NOMO-1 (cell line): ENCODE results near the gene MEIS2.

ENCODE experiments used
- DNase-seq, 2 experiments: peaks; one replicate each; lab custom pipeline; 2025; ENCODE audit not compliant: unreplicated experiment in 2 of 2; lab: John Stamatoyannopoulos, UW

The MEIS2 gene

DNA sequence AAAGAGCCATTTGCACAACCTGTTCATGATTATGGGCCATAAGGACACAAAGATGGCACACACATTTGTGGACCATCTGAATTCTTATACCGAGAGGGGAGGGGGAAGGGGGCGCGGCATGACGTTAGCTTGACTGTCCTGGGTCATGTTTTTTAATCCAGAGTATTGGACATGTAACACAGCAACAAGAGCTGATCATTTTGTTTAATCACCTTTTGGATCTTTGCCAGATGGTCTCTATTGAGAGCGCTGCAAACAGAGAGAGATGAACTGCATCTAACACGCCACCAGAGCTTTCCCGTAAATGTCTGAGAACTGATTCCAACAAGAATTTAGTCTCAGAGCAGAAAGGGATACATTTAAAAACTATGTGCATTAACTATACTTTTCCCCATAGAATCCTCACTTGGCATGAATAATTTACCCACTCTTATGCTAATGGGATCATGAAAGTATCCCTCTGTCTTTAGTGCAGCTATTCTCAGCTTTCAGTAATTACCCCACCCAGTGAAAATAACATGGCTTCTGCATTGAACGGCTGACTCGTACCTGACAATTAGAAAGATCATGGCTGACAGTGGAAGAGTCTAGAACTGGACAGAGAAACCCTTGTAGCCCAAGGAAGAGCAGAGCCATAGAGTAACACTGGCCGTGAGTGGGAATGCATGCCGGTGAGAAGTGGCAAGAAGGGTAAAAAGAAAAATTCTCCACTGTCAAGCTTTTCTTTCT lies 22.6 kb downstream of the MEIS2 start:
- no peak for DNase-seq

DNA sequence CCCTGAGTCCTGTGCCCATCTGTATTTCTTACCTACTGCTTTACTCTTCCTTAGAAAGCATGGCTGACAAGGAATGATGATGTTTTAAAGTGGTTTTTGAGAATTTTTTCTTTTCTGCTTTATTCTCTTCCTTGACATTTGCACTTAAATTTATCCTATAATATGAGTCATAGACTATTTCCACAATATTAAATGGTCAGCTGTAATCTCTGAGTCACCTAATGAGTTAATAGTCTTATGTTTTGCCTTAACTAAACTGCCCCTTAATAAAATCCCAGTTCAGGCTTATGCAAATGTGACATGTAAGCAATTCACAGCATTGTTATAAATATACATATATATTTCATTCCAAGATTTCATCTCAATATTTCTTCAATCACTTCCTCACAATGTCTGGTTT lies 23.8 kb downstream of the MEIS2 start:
- DNase-seq = no peak

DNA sequence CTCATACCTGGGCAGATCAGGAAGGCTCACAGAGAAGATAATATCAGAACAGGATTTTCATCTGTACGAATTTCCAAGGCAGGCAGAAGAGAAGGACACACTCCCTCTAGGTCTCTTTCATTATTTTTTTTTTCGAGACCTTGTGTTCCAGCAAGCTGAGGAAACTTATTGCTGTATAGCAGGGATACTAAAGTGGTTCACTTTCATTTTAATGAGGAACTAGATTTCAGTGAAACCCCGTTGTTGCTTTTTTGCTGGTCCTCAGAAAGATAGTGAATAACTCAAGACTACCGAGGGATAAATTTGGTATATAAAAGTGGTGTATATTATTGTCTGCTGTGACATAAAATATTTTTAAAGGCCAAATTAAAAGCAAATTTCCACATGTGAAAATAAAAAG lies 24.6 kb downstream of the MEIS2 start:
- peak in 1 of 2 experiments; percentile 1 for DNase-seq

DNA sequence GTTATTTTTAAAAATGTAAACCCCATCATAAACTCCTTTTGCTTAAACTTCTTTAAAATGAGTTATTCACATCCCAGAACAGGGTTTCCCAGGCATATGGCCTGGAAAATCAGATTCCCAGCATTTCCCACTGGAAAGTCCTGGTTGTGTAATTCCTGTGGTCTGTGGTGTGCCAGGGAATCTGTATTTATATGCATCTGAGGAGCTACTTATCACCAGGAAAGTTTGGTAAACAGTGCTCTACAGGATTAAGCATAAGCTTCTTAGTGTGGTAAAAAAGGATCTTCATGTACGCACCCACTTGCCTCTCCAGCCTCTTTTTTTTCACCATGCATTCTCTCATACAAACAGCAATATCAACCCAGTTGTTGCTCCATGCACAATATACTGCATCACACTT lies 28.2 kb downstream of the MEIS2 start:
- DNase-seq = no peak

DNA sequence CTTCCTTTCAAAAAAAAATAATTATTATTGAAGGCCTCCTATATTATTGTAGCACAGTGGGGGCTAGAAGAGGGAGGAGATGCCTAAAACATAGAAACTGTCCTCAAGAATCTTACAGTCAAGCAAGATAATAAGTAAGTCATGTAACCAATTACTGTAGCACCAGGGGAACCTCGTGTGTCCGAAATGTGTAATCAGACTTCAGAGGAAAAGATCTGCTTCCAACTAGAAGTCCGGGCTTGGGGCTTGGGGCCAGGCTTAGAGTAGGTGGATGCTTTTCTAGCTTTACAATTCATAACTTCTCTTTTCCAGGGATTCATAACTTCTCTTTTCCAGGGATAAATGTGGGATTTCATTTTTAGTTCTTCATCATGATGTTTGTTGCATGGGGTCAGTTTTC lies 29.2 kb downstream of the MEIS2 start:
- DNase-seq = no peak

DNA sequence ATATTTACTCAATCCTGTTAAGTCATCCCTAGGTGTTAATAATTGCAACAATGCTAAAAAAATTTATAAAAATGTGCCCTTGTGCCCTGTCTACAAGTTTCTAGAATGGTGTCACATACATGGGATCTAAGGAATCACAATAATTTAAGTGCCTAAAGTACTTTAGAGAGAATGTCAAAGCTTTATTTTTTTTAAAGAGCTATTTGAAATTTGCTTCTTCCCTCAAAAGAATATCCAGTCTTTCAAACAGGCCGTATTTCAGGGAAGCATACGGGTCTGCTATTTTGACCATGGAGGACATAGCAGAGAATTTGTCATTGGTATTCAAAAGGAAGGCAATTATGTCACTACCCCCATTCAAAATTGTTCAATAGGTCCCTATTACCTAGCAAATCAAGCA lies 29.7 kb downstream of the MEIS2 start:
- no peak for DNase-seq

DNA sequence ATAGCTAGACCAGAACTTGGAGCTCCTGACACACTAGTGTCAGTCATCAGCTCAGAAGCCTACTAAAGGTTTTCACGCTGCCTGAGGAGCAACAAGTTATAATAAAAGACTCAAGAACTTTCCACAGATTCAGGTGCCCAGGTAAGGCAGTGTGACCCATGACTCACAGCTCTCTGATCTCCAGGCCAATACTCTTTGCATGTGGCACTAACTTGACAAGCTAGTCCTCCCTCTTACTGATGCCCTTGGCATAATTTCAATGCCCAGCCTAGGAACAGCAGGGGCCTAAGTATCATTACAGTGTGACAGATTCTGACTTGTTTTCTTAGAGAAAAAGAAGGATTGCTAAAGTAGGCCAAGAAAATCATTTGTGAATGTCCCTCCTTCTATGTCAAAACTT lies 38.4 kb downstream of the MEIS2 start:
- no peak for DNase-seq

GRCh38 chr15:37059086-37059485 lies 41.3 kb downstream of the MEIS2 start:
- DNase-seq = no peak

DNA sequence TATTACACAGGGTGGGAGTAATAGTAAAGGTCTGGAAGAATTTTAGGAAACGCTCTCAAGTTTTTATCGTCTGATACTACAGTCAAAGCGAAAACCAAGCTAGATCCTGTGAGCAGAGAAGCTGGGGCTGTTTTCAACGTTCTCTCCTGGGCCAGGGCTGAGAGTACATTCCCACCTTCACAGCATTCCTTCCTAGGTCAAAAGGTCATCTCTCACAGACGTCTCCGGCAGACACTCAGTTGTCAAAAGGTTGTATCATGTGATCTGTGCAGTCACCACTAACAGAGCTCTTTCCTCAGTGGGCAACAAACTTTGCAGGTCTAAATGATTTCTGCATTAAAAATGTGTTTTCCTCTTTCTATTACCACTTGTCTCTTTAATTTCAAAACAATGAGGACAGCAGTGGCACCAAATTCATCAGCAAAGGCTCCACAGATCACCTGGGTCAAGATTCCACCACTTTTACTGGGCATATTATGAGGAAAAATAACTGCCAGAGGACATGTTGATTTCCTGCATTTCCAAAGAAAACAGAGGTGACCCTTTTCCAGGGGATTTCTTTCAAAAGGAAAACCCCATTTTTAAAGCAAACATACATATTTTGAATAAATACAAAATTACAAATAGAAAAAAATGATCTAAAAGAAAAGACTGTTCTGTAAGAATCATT lies 41.9 kb downstream of the MEIS2 start:
- no peak for DNase-seq

DNA sequence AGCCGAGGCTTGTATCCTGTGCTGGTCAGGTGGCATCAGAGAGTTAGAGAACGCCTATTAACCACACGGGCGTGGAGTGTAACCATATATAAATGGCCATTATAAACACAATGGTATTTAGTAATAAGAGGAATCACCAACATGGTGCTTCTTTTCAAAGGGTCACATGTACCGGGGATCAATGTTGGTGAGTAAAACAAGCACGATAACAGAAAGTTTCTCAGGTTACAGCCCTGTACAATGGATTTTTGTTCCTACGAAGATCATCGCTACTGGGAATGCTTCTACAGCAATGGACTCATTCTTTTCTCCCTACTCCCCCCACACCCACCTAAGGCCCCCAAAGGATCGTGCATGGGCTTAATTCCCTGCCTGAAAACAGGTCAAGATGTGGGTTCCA lies 42.5 kb downstream of the MEIS2 start:
- no peak for DNase-seq

GRCh38 chr15:37057256-37057655 lies 43.1 kb downstream of the MEIS2 start:
- no peak for DNase-seq

GRCh38 chr15:37056177-37057121 lies 43.9 kb downstream of the MEIS2 start:
- no peak for DNase-seq

- DNase-seq = no peak
Observed at GRCh38 chr15:37055481-37055880, 44.9 kb downstream of the MEIS2 start.

DNA sequence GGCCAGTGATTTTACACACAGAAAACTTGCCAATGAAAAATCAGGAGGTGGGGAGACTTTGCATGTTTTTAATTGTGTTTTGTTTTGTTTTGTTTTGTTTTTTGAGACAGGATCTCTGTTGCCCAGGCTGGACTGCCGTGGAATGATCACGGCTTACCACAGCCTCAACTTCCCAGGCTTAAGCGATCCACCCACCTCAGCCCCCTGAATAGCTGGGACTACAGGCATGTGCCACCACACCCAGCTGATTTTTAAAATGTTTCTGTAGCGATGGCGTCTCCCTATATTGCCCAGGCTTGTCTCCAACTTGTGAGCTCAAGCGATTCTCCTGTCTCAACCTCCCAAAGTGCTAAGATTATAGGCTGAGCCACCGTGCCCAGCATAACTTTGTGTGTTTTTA lies 46.0 kb downstream of the MEIS2 start:
- no peak for DNase-seq

DNA sequence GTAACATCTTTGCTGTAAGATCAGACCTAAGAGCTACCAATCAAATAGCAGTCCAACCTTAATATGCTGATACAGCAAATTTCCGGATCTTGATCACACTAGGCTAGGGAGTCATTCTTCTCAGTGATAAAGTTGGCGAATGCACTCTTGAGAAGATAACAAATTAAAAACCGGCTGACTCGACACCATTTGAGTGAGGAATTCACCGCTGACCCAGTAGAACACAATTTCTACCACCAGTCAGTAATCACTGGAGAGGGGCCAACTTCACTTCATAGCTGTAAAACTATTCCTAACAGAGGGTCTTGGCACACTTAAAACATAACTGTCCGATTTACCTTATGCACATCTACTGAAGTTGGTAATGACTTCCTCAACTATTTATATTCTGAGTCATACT lies 47.2 kb downstream of the MEIS2 start:
- no peak for DNase-seq

DNA sequence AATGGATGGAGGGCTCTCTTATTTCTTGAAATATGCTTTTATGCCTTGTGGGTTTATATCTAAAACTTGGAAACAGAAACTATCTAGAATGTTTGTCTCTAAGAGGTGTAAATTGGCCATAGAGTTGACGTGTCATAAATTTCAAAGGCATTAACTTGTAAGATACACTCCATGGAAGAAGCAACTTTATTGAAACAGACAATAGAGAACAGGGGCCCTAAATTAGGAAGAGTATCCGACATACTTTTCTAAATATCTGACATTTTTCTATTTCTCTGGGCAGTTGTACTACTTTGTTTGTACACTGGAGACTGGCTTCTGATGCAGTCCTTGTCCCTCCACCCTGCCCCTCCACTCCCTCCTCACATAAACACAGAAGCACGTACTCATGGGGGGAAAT lies 50.0 kb downstream of the MEIS2 start:
- DNase-seq = no peak

DNA sequence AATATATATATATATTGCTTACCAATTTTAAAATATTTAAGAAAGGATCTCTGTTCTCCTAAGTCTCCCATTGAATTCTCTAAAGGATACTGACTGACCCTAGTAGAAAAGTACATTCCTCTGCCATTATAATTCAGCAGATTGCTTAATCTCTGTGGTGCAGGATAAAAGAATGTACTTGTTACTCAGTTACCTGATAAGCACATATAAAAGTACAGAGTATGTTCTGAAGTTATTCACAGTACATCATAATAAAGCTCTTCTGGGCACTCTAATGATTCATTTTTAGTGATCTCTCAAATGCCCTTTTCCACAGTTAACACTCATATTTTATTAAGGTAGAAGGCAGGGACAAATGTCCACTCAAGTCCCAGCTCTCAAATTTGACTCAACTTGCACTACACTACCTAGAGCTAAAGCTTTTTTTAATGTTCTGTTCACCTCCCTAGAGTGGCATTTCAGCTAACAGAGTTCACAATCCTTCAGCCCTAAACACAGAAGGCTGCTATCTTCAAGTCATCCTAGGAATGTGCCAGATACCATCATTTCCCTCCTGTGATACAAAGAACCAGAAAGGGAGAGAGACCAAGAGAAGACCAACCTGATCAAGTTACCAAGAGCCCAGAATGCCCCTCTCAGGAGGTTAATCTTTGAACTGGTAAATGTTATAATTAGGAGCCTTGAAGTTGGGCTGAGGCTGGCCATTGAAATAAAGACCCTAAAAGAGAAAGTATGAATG lies 53.3 kb downstream of the MEIS2 start:
- DNase-seq = no peak

DNA sequence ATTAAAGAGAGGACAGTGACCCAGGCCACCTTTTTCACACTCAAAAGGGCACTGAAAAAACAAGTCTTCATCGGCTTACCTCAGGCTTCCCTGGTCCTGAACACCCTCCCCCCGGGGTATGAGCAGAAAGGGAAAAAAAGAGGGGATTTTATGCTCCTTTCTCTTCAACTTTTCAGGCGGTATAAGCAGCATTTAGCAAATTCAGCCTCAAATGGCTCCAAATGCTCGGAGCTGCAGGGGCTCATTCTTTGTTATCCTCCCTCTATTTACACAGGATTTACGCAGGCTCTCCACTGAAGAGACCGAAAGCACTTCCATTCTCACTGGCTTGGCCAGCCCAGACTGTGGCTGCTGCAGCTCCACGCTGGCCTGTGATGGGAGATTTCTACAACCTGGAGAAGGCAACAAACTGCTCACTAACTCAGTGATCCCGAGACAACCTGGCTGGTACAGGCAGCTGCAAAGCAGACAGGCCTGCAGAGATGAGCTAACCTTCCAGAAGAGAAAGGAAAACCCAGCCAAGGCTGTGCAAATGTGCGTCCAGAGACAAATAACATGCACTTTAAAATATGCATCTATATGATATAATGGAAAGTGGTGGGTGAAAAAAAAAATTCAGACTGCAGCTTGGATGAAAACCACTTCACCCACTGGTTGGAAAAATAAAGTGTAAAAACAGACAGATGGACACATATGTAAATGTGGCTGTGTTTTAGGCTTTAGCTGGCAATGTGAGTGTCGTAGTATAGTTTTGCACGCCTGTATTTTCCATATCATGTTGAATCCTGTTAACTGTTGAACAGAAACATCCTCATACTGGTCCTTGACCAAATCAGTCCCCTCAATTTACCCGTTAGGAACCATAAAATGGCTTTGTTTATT lies 54.2 kb downstream of the MEIS2 start:
- DNase-seq = no peak

- DNase-seq = no peak
Observed at GRCh38 chr15:37044915-37045648, 55.3 kb downstream of the MEIS2 start.
